Hepatocyte (in vitro differentiated cells): ENCODE results near the gene ECE1. TPM values are rescaled to one million over a fixed set of nuclear protein-coding genes. Genes with fewer than 3 reads are reported as not detected.
"Not testable (repeated sequence)": the region's sequence is repeated elsewhere in the genome, so short reads cannot be mapped to it uniquely, and the experiment has no call there.

Experiments used
- DNase-seq: peaks from one replicate; pipeline ENCODE4 v3.0.0-alpha.2; 2016; ENCODE audit warnings: low spot score
- H2AFZ ChIP-seq: fragments of 200-600 bp; sonication (generic); 2 replicates; pipeline ENCODE4 v1.6.0; 2016; ENCODE audit warnings: antibody characterized with exemption, mild to moderate bottlenecking
- H3K27ac ChIP-seq: fragments of 200-600 bp; sonication (generic); 2 replicates; pipeline ENCODE4 v1.5.1; 2016; ENCODE audit warnings: mild to moderate bottlenecking
- H3K27me3 ChIP-seq: fragments of 200-600 bp; sonication (generic); 2 replicates; pipeline ENCODE4 v1.6.1; 2016
- H3K36me3 ChIP-seq: fragments of 200-600 bp; sonication (generic); replicated peaks from 2 replicates; pipeline ENCODE4 v1.5.1; 2016; ENCODE audit warnings: low read depth; ENCODE audit not compliant: insufficient read depth
- H3K4me1 ChIP-seq: fragments of 200-600 bp; sonication (generic); 2 replicates; pipeline ENCODE4 v1.5.1; 2016; ENCODE audit warnings: mild to moderate bottlenecking, moderate library complexity; ENCODE audit not compliant: insufficient read depth
- H3K4me2 ChIP-seq: fragments of 200-600 bp; sonication (generic); 2 replicates; pipeline ENCODE4 v1.6.0; 2016
- H3K4me3 ChIP-seq: fragments of 200-600 bp; sonication (generic); 2 replicates; pipeline ENCODE4 v1.5.1; 2016; ENCODE audit warnings: mild to moderate bottlenecking
- H3K79me2 ChIP-seq: fragments of 200-600 bp; sonication (generic); 2 replicates; pipeline ENCODE4 v1.6.0; 2017; ENCODE audit warnings: mild to moderate bottlenecking
- H3K9me2 ChIP-seq: fragments of 200-600 bp; sonication (generic); replicated peaks from 2 replicates; pipeline ENCODE4 v1.6.0; 2017; ENCODE audit warnings: mild to moderate bottlenecking; ENCODE audit not compliant: insufficient read depth
- H3K9me3 ChIP-seq: fragments of 200-600 bp; sonication (generic); 2 replicates; pipeline ENCODE4 v1.5.1; 2016; ENCODE audit warnings: low read depth, mild to moderate bottlenecking
- H4K20me1 ChIP-seq: fragments of 200-600 bp; sonication (generic); 2 replicates; pipeline ENCODE4 v1.6.0; 2016; ENCODE audit warnings: mild to moderate bottlenecking; ENCODE audit not compliant: insufficient read depth, poor library complexity, severe bottlenecking
- EZH2 ChIP-seq: fragments of 200-600 bp; sonication (generic); IDR thresholded peaks from 2 replicates; pipeline ENCODE4 v1.6.1; 2016; ENCODE audit warnings: antibody characterized with exemption, mild to moderate bottlenecking, borderline replicate concordance
- EZH2phosphoT487 ChIP-seq: fragments of 200-600 bp; sonication (generic); IDR thresholded peaks from one replicate; pipeline ENCODE4 v1.6.1; 2018; ENCODE audit warnings: antibody characterized with exemption, mild to moderate bottlenecking, low read depth, moderate library complexity; ENCODE audit not compliant: unreplicated experiment, severe bottlenecking
- WGBS: methylation state at CpG from one replicate; pipeline ENCODE4 v1.1.6; 2016; ENCODE audit warnings: low lambda C conversion rate; ENCODE audit errors: missing lambda C conversion rate; 5-methylcytosine and 5-hydroxymethylcytosine counted together
- polyA plus RNA-seq: library from polyadenylated mRNA; unstranded; fragments of >200 nt; fragmentation: Nextera tagmentation; extraction: Ambion mirVana; gene quantifications from 2 replicates; pipeline ENCODE4 v1.2.1, GENCODE V29; 2016
- total RNA-seq: library from RNA; depleted of rRNA; stranded (reverse); fragments of >200 nt; gene quantifications from 2 replicates; pipeline ENCODE4 v1.2.3, GENCODE V29; 2014
- TF ChIP-seq, protein P1 (sequence below): fragments of 200-600 bp; sonication (generic); IDR thresholded peaks from 2 replicates; pipeline ENCODE4 v1.5.1; 2016; ENCODE audit warnings: antibody characterized with exemption, mild to moderate bottlenecking; ENCODE audit not compliant: poor library complexity

ECE1 gene
- total and polyA plus RNA-seq, 2 experiments from 2014 or later: 60.8 to 90.6 TPM

DNA sequence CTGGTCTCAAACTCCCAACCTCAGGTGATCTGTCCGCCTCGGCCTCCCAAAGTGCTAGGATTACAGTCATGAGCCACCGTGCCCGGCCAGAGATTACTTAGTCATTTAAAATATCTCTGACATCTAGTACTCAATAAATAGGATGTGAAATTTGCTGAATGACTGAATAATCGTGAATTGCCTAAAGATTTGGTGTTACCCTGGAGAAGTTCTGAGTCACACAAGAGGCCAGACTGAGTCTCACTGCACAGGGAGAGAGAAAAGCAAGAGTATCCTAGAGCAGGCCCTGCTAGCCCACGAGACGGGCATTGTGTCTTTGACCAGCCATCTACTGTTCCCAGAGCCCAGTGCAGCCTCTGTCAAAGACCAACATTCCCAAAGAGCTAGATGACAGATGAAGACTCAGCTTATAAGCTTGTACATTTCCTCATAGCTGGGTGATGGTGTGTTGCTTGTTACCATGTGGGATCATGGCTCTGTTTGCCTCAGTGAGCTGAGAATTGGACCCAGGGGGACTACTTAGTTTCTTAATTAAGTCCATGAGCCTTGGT, 108.0 kb downstream of the ECE1 start:
- no peak overlapping the region for H3K4me2 ChIP-seq
- H2AFZ ChIP-seq: no peak overlapping the region
- TF ChIP-seq EZH2: no peak
- H4K20me1 ChIP-seq: no peaks in the 10 kb centered on the region
- no peaks in the 10 kb centered on the region for H3K27me3 ChIP-seq
- no peak overlapping the region for H3K27ac ChIP-seq
- H3K79me2 ChIP-seq: no peaks in the 10 kb centered on the region
- no peaks in the 10 kb centered on the region for H3K9me3 ChIP-seq
- H3K4me1 ChIP-seq: no peaks in the 10 kb centered on the region
- H3K9me2 ChIP-seq: no peaks in the 10 kb centered on the region
- H3K36me3 ChIP-seq: no peaks in the 10 kb centered on the region
- no peak overlapping the region for H3K4me3 ChIP-seq
- 88% methylated on average over 7 of the region's 7 CpGs for WGBS
- no peak for DNase-seq

DNA sequence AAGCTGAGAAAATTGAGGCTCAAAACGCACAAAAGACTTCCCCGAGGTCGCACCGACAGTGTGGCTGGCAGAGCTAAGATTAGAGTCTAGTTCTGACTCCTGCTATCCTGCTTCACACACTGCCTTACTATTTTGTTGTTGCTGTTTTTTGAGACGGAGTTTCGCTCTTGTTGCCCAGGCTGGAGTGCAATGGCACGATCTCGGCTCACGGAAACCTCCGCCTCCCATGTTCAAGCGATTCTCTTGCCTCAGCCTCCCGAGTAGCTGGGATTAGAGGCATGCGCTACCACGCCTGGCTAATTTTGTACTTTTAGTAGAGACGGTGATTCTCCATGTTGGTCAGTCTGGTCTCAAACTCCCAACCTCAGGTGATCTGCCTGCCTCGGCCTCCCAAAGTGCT, 112.0 kb downstream of the ECE1 start:
- not testable (repeated sequence) for H2AFZ ChIP-seq

DNA sequence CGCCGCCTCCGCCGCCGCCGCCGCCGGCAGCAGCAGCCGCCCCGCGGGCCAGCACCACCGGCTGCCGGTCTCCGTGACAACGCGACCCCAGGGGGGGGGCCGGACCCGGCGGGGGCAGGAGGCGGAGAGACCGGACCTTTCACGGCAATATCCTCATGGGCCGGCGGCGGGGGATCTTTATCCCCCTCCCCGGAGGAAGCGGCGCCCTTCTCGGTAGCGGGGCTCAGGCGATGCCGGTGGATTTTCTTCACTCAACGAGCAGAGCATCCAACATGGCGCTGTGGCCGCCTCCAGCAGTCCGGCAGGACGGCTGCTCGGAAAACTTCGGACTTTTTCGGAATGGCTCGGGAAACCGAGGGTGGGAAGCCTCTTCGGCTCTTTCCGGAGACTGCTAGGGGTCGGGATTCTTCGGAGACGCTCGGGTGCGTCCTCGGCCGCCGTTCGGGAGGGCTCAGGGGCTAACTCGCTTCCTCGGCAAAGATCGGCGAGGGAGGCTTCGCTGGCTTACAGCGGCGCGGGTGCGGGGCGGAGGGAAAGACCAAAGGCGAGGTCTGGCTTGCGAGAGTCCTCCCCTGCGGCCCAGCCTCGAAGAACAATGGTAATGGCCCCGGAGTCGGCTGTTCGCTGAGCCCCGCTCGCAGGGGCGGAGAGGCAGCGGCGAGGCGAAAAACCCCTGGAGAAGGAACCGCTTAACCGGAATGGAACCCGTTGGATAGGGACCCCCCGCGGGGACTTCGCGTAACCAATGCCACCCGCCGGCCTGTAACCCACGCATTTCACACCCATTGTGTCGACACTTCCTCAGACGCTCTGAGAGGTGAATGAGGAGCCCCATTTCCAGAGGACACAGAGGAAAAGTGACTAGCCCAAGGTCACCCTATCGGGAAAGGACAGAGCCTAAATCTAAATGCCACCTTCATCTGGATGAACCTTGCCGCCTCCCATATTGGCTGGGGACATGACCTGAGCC, 113.4 kb downstream of the ECE1 start, which contains the start of gene EIF4G3:
Gene EIF4G3, minus strand, starts transcription at position 312 of the 970 bp plus-strand sequence. CDS start 174,155 bp downstream, outside the sequence.
- no peaks in the 10 kb centered on the region for H3K9me3 ChIP-seq
- peak within 1 kb of the TSS; percentile 85 for H3K27ac ChIP-seq
- peaks cover 39% of the 10 kb centered on the region for H3K79me2 ChIP-seq
- H3K9me2 ChIP-seq: no peaks in the 10 kb centered on the region
- peaks cover 13% of the 10 kb centered on the region for H4K20me1 ChIP-seq
- peak within 1 kb of the TSS; percentile 72 for H2AFZ ChIP-seq
- H3K36me3 ChIP-seq: no peaks in the 10 kb centered on the region
- no peaks in the 10 kb centered on the region for H3K27me3 ChIP-seq
- peaks cover 12% of the 10 kb centered on the region for H3K4me1 ChIP-seq
- DNase-seq: peak; percentile 97
- peak within 1 kb of the TSS; percentile 51 for H3K4me3 ChIP-seq
- TF ChIP-seq EZH2phosphoT487 (no peak), EZH2 (no peak)
- TF ChIP-seq, protein P1, sequence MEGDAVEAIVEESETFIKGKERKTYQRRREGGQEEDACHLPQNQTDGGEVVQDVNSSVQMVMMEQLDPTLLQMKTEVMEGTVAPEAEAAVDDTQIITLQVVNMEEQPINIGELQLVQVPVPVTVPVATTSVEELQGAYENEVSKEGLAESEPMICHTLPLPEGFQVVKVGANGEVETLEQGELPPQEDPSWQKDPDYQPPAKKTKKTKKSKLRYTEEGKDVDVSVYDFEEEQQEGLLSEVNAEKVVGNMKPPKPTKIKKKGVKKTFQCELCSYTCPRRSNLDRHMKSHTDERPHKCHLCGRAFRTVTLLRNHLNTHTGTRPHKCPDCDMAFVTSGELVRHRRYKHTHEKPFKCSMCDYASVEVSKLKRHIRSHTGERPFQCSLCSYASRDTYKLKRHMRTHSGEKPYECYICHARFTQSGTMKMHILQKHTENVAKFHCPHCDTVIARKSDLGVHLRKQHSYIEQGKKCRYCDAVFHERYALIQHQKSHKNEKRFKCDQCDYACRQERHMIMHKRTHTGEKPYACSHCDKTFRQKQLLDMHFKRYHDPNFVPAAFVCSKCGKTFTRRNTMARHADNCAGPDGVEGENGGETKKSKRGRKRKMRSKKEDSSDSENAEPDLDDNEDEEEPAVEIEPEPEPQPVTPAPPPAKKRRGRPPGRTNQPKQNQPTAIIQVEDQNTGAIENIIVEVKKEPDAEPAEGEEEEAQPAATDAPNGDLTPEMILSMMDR: no peak
- WGBS: 6% methylated on average over 55 of the region's 90 CpGs
- H3K4me2 ChIP-seq: peak within 1 kb of the TSS; percentile 80

More for the DNA sequence above, 112.0 kb downstream of the ECE1 start:
- H3K27ac ChIP-seq, H3K4me3 ChIP-seq, H3K9me2 ChIP-seq, H3K36me3 ChIP-seq, DNase-seq, H3K9me3 ChIP-seq, H3K4me2 ChIP-seq, H3K4me1 ChIP-seq, H3K27me3 ChIP-seq: not testable (repeated sequence)
- Histone ChIP-seq H4K20me1 (peaks cover 12% of the 10 kb centered on the region), H3K79me2 (peaks cover 25% of the 10 kb centered on the region)
- WGBS: 97% methylated on average over 16 of the region's 16 CpGs

DNA sequence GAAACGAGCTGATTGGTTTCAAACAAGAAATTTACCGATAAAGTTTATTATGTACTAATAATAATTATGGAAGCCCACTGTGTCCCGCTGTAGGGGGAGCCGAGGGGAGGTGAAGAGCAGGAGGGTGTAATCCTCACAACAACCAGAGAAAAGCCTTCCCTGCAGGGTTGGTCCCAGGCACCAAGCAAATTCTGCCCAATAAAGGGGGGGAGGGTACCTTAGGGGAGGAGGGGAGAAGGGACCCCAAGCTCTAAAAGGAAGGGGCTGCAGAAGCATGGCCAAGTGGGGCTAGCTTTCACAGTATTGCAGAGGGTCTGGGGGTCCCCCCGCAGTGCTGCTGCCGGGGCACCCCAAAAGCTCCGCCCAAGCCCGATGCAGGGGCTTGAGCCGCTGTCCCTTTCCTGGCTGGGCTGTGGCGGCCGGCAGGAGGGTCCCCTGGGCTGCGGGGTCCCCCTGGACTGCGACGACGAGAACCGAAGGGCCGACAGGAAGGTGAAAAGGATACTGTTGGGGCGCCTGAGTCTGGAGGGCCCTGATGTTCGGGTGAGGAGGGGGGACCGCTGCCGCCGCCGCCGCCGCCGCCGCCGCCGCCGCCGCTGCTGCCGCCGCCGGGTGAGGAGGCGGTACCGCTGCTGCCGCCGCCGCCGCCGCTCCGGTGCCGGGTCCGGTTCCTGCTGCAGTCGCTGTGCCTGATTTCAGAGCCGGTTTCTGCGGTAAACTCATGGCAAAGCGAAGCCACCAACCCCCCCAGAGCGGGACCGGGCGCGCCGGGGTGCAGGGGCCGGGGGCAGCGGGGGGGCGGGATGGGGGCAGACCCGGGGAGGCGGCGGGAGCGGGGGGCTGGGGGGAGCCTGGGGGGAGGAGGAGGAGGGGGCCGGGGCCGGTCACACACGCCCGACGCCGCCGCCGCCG, 114.3 kb downstream of the ECE1 start:
- Histone ChIP-seq H3K27ac (peak overlapping the region; percentile 78), H3K36me3 (no peaks in the 10 kb centered on the region), H3K9me2 (no peaks in the 10 kb centered on the region), H3K9me3 (no peaks in the 10 kb centered on the region), H3K4me2 (peak overlapping the region; percentile 80), H3K27me3 (no peaks in the 10 kb centered on the region), H3K4me1 (peaks cover 20% of the 10 kb centered on the region), H3K79me2 (peaks cover 47% of the 10 kb centered on the region), H4K20me1 (peaks cover 23% of the 10 kb centered on the region), H3K4me3 (peak overlapping the region; percentile 51), H2AFZ (peak overlapping the region; percentile 19)
- no peak for TF ChIP-seq EZH2
- no peak for TF ChIP-seq EZH2phosphoT487
- TF ChIP-seq, protein P1: no peak
- 2% methylated on average over 24 of the region's 69 CpGs for WGBS
- peak; percentile 50 for DNase-seq
